Common myeloid progenitor, CD34-positive (primary cell): Measurements from ENCODE around the gene ATP6V1G3.

Experiments
- CTCF ChIA-PET: fragments of 350-600 bp; sonication (Branson Sonifier 250); formaldehyde crosslinking; loops from one replicate; lab custom pipeline; 2021; ENCODE audit warnings: antibody characterized with exemption; lab: Charles Lee
- POLR2A ChIA-PET: fragments of 350-600 bp; sonication (Branson Sonifier 250); formaldehyde crosslinking; loops from one replicate; lab custom pipeline; 2021; ENCODE audit warnings: antibody characterized with exemption; lab: Charles Lee
- DNase-seq, 3 donors: peaks; one replicate each; pipeline versions ENCODE4 v3.0.0 to v3.0.0-alpha.2; 2013
- H3K27ac ChIP-seq, 2 experiments: 1 replicate in 1 of 2; 2 replicates in 1 of 2; pipeline ENCODE4 v1.7.0; 2013; ENCODE audit warnings: inconsistent platforms in 2 of 2, low read length in 2 of 2, mild to moderate bottlenecking in 2 of 2, low read depth in 1 of 2, moderate library complexity in 1 of 2; ENCODE audit not compliant: severe bottlenecking in 2 of 2, insufficient read depth in 1 of 2, poor library complexity in 1 of 2
- H3K27me3 ChIP-seq, 5 experiments: replicated peaks in 2 of 5; 1 replicate in 3 of 5; 2 replicates in 2 of 5; pipeline versions ENCODE4 v1.6.1 to v1.7.0; 2013; ENCODE audit warnings: low read length in 4 of 5, mild to moderate bottlenecking in 2 of 5, moderate library complexity in 2 of 5, inconsistent platforms in 1 of 5; ENCODE audit not compliant: insufficient read depth in 5 of 5, control insufficient read depth in 4 of 5
- H3K36me3 ChIP-seq, 4 experiments: 1 replicate in 2 of 4; 2 replicates in 2 of 4; pipeline versions ENCODE4 v1.6.1 to v1.7.0; 2013; ENCODE audit warnings: low read length in 3 of 4, control low read depth in 1 of 4, mild to moderate bottlenecking in 1 of 4; ENCODE audit not compliant: control insufficient read depth in 4 of 4, insufficient read depth in 4 of 4
- H3K4me1 ChIP-seq, 4 experiments: 1 replicate in 3 of 4; 2 replicates in 1 of 4; pipeline versions ENCODE4 v1.6.1 to v1.7.1; 2013; ENCODE audit warnings: low read length in 3 of 4, mild to moderate bottlenecking in 3 of 4, control low read depth in 1 of 4, inconsistent platforms in 1 of 4, moderate library complexity in 1 of 4; ENCODE audit not compliant: control insufficient read depth in 4 of 4, insufficient read depth in 4 of 4; ENCODE audit errors: control extremely low read depth in 1 of 4
- H3K4me3 ChIP-seq, 7 experiments: 1 replicate in 4 of 7; 2 replicates in 3 of 7; pipeline versions ENCODE4 v1.5.1 to v1.7.0; 2013; ENCODE audit warnings: mild to moderate bottlenecking in 7 of 7, low read length in 6 of 7, moderate library complexity in 6 of 7, inconsistent platforms in 2 of 7, low read depth in 2 of 7, control low read depth in 1 of 7; ENCODE audit not compliant: insufficient read depth in 4 of 7, control insufficient read depth in 1 of 7; ENCODE audit errors: extremely low read depth in 1 of 7
- H3K9me3 ChIP-seq, 5 experiments: 1 replicate in 4 of 5; 2 replicates in 1 of 5; pipeline versions ENCODE4 v1.6.1 to v1.7.1; 2013; ENCODE audit warnings: low read length in 4 of 5, mild to moderate bottlenecking in 2 of 5, inconsistent platforms in 1 of 5, low read depth in 1 of 5, moderate library complexity in 1 of 5; ENCODE audit not compliant: control insufficient read depth in 4 of 5, insufficient read depth in 2 of 5; ENCODE audit errors: control extremely low read depth in 1 of 5
- WGBS: methylation state at CpG from one replicate; pipeline ENCODE4 v1.1.5; 2013; ENCODE audit not compliant: insufficient coverage; 5-methylcytosine and 5-hydroxymethylcytosine counted together

ATP6V1G3 gene

GRCh38 chr1:198544265-198544664 is 3.8 kb upstream of the ATP6V1G3 start:
- peaks cover 0 to 4% (median 3%) of the 10 kb centered on the region in 5 experiments for H3K9me3 ChIP-seq
- ChIA-PET CTCF (interaction anchor here (0.9 kb wide), 1 partner anchor 67 kb away, joined by 3 read pairs; no protein-coding TSS in a partner anchor), POLR2A (no interaction called here)
- no peak for DNase-seq
- no peak overlapping the region for H3K4me3 ChIP-seq
- no peaks in the 10 kb centered on the region for H3K27me3 ChIP-seq
- H3K27ac ChIP-seq, result no peak overlapping the region
- WGBS, result no CpG with 5 or more reads among the region's 1 CpG
- H3K36me3 ChIP-seq, result no peaks in the 10 kb centered on the region
- H3K4me1 ChIP-seq, result peaks cover 0 to 10% (median 2%) of the 10 kb centered on the region in 4 experiments

- no peak overlapping the region for H3K27ac ChIP-seq
- peaks cover 0 to 4% (median 3%) of the 10 kb centered on the region in 5 experiments for H3K9me3 ChIP-seq
- no peaks in the 10 kb centered on the region for H3K27me3 ChIP-seq
- peaks cover 0 to 10% (median 2%) of the 10 kb centered on the region in 4 experiments for H3K4me1 ChIP-seq
- H3K4me3 ChIP-seq, result no peak overlapping the region
- no CpG with 5 or more reads among the region's 2 CpGs for WGBS
- H3K36me3 ChIP-seq, result no peaks in the 10 kb centered on the region
- POLR2A ChIA-PET, result no interaction called here
- CTCF ChIA-PET, result no interaction called here
- DNase-seq, result peak in 1 of 3 donors; percentile 38
These were observed 3.3 kb upstream of the ATP6V1G3 start for GRCh38 chr1:198543670-198544260.

GRCh38 chr1:198542632-198543031 is 2.2 kb upstream of the ATP6V1G3 start:
- no peaks in the 10 kb centered on the region for H3K27me3 ChIP-seq
- H3K9me3 ChIP-seq, result peaks cover 0 to 4% (median 3%) of the 10 kb centered on the region in 5 experiments
- WGBS, result no CpG with 5 or more reads among the region's 1 CpG
- ChIA-PET POLR2A (no interaction called here), CTCF (no interaction called here)
- no peaks in the 10 kb centered on the region for H3K36me3 ChIP-seq
- H3K27ac ChIP-seq, result no peak overlapping the region
- H3K4me3 ChIP-seq, result no peak overlapping the region
- peaks cover 0 to 10% (median 2%) of the 10 kb centered on the region in 4 experiments for H3K4me1 ChIP-seq
- no peak for DNase-seq

GRCh38 chr1:198541737-198542136 is 1.3 kb upstream of the ATP6V1G3 start:
- Histone ChIP-seq H3K27ac (no peak overlapping the region), H3K9me3 (peaks cover 0 to 3% (median 0%) of the 10 kb centered on the region in 5 experiments), H3K27me3 (no peaks in the 10 kb centered on the region), H3K4me1 (peaks cover 0 to 10% (median 2%) of the 10 kb centered on the region in 4 experiments), H3K4me3 (no peak overlapping the region), H3K36me3 (no peaks in the 10 kb centered on the region)
- no peak for DNase-seq
- WGBS, result 100% methylated on average over 1 of the region's 3 CpGs
- POLR2A ChIA-PET, result interaction anchor here (0.7 kb wide), 1 partner anchor 18 kb away, joined by 3 read pairs; no protein-coding TSS in a partner anchor
- CTCF ChIA-PET, result no interaction called here

GRCh38 chr1:198538579-198539364 is 1.7 kb downstream of the ATP6V1G3 start:
- CTCF ChIA-PET, result interaction anchor here (0.9 kb wide), 1 partner anchor 15 kb away, joined by 3 read pairs; no protein-coding TSS in a partner anchor
- Histone ChIP-seq H3K36me3 (no peaks in the 10 kb centered on the region), H3K4me1 (peaks cover 0 to 17% (median 10%) of the 10 kb centered on the region in 4 experiments), H3K27me3 (no peaks in the 10 kb centered on the region), H3K27ac (no peak overlapping the region), H3K4me3 (no peak overlapping the region), H3K9me3 (no peaks in the 10 kb centered on the region)
- DNase-seq, result no peak
- WGBS, result 98% methylated on average over 4 of the region's 7 CpGs
- POLR2A ChIA-PET, result no interaction called here

GRCh38 chr1:198535631-198536030 is 4.8 kb downstream of the ATP6V1G3 start:
- Histone ChIP-seq H3K27ac (no peak overlapping the region), H3K4me3 (no peak overlapping the region), H3K36me3 (no peaks in the 10 kb centered on the region), H3K27me3 (no peaks in the 10 kb centered on the region), H3K9me3 (no peaks in the 10 kb centered on the region), H3K4me1 (peaks cover 0 to 17% (median 6%) of the 10 kb centered on the region in 4 experiments)
- CTCF ChIA-PET, result interaction anchor here (0.6 to 1.1 kb wide), 3 partner anchors 21 to 69 kb away, joined by 3 read pairs; no protein-coding TSS in a partner anchor
- DNase-seq, result no peak
- POLR2A ChIA-PET, result no interaction called here
